IMR-90 (cell line): ENCODE results near the gene RBMS2.

ENCODE experiments used
- CTCF ChIP-seq: conservative IDR thresholded peaks from 2 replicates; pipeline ENCODE4 v1.5.1; 2012; ENCODE audit warnings: mild to moderate bottlenecking, low read depth, low read length, improper control_type of control experiment
- MAFK ChIP-seq: IDR thresholded peaks from 2 replicates; pipeline ENCODE4 v1.6.1; 2012; ENCODE audit warnings: low read depth, low read length, improper control_type of control experiment
- MXI1 ChIP-seq: IDR thresholded peaks from 2 replicates; pipeline ENCODE4 v1.6.1; 2012; ENCODE audit warnings: low read depth, mild to moderate bottlenecking, low read length, moderate library complexity, borderline replicate concordance
- POLR2A ChIP-seq: IDR thresholded peaks from 2 replicates; pipeline ENCODE4 v1.6.1; 2012; ENCODE audit warnings: mild to moderate bottlenecking, low read depth, low read length
- RAD21 ChIP-seq: IDR thresholded peaks from 2 replicates; pipeline ENCODE4 v1.6.1; 2012; ENCODE audit warnings: low read length, improper control_type of control experiment
- RFX5 ChIP-seq: IDR thresholded peaks from 2 replicates; pipeline ENCODE4 v1.8.0; 2012; ENCODE audit warnings: low read depth, mild to moderate bottlenecking, low read length, moderate library complexity
- SMC3 ChIP-seq: fragments of 150-350 bp; IDR thresholded peaks from 2 replicates; pipeline ENCODE4 v1.6.1; 2016; ENCODE audit warnings: low read depth, mild to moderate bottlenecking, antibody characterized with exemption, low read length, moderate library complexity
- USF2 ChIP-seq: fragments of 150-350 bp; IDR thresholded peaks from 2 replicates; pipeline ENCODE4 v1.6.1; 2017; ENCODE audit warnings: mild to moderate bottlenecking, antibody characterized with exemption, low read length, low read depth
- TF ChIP-seq, protein P1 (sequence below): fragments of 150-350 bp; IDR thresholded peaks from 2 replicates; pipeline ENCODE4 v1.6.1; 2016; ENCODE audit warnings: low read depth, mild to moderate bottlenecking, low read length, moderate library complexity, borderline replicate concordance

DNA sequence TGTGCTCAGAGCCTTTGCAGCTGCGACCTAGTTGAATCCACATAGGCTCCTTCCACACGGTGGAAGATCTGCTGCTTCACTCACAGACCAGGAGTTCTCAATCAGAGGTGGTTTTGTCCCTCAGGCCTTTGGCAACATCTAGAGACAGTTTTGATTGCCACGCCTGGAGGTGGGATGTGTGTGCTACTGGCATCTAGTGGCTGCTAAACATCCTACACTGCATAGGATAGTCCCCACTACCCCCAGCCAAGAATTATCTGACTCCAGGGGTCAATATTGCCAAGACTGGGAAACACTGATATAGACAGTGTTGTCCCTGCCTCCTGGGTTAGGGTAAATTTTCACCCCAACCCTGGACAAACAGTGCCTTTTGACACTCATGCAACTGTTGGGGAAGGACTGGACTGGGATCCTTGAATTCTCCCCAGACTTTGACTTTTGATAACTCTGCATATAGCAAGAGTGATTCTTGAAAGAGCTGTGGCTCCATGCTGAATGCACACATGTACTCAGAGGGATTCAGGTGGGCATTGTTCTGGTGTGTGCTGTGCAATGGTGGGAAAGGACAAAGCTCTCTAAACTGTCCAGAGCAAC is 68.7 kb downstream of the RBMS2 start:
- TF ChIP-seq USF2 (no peak), CTCF (peak; percentile 43), RAD21 (peak; percentile 28; the same call in 1 of the 2 replicates), MXI1 (no peak), POLR2A (no peak), RFX5 (no peak), MAFK (no peak), SMC3 (no peak)
- TF ChIP-seq, protein P1, sequence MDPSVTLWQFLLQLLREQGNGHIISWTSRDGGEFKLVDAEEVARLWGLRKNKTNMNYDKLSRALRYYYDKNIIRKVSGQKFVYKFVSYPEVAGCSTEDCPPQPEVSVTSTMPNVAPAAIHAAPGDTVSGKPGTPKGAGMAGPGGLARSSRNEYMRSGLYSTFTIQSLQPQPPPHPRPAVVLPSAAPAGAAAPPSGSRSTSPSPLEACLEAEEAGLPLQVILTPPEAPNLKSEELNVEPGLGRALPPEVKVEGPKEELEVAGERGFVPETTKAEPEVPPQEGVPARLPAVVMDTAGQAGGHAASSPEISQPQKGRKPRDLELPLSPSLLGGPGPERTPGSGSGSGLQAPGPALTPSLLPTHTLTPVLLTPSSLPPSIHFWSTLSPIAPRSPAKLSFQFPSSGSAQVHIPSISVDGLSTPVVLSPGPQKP, result no peak
